Right kidney (tissue), 1 donor: ENCODE results near the gene COX7B.
"Not testable (repeated sequence)": the region's sequence is repeated elsewhere in the genome, so short reads cannot be mapped to it uniquely, and the experiment has no call there.

Source experiments
- DNase-seq: peaks from one replicate; pipeline ENCODE4 v3.0.0-alpha.2; 2016

The COX7B gene

GRCh38 chrX:77938083-77938680, 38.9 kb downstream of the COX7B start:
- no peak for DNase-seq

GRCh38 chrX:77945031-77945430, 45.8 kb downstream of the COX7B start:
- DNase-seq, result not testable (repeated sequence)

- DNase-seq, result no peak
These were observed 46.8 kb downstream of the COX7B start for GRCh38 chrX:77945910-77946545.

DNA sequence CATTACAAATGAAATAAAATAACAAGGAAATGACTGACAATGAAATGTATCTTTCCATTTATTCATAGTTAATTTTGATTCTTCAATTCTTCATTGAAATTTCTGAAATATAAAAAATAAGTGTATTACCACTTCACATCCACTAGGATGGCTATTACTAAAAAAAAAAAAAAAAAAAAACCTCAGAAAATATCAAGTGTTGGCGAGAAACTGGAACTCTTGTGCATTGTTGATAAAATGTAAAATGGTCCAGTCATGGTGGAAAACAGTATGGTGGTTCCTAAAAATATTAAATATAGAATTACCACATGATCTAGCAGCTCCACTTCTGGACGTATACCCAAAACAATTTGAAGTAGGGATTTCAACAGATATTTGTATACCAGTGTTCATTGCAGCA, 47.3 kb downstream of the COX7B start:
- DNase-seq, result no peak

DNA sequence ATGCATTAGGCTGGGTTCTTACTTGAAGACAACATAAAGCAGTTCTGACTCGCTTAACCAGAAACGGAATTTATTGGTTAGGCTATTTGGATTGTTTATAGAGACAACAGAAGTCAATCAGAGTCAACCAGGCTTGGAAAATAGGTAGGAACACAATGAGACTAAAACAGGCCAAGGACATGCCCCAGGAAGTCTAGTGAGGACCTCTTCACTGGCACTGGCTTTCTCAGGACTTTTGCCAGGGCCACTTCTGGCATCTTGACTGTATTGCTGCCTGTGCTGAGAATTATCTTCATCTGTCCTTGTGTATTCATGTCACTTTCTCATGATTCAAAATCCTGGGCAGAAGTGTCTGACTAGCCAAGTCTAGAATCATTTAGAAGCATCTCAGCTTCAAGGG, 50.6 kb downstream of the COX7B start:
- no peak for DNase-seq

DNA sequence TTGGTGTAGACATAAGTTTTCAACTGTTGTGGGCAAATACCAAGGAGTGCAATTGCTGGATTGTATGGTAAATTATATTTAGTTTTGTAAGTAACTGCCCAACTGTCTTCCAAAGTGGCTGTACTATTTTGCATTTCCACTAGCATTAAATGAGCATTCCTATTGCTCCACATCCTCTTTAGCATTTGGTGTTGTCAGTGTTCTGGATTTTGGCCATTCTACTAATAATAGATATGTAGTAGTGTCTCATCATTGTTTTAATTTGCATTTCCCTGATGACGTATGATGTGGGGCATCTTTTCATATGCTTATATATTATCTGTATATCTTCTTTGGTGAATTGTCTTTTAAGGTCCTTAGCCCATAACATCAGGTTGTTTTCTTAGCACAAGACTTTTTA, 52.9 kb downstream of the COX7B start:
- DNase-seq, result no peak

DNA sequence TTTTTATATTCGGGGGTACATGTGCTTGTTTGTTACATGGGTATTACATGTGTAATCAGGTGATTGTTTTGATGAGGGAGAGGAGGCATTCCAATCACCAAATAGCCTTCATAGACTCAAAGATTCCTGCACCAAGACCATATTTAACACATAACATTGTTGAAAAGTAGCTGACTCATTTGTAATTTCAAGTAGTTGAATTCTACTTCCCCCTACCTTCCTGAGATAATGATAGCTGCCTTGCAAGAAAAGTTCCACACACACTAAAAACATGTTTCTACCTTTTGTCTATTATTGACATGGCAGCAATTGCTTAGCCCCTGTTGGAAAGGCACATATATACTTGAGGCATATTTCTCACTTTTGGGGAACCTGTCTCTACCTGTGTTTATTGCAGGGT, 54.0 kb downstream of the COX7B start:
- DNase-seq, result no peak

DNA sequence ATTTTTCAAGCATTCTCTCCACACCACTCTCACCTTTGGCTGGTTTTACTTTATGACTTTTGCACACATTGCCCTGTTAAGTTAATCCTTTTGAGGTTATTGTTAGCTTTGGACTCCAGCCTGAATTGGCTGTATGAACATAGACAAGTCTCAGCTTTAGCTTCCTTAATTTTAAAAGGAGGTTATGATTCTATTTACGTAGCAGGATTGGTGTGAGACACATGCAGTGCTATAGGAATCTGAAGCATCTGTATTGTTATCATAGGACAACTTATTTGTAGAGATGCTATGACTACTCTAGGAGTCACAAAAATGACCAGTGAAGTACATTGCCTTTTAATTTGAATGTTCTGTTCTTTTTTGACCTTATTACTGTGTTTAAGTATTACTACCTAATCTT, 54.4 kb downstream of the COX7B start:
- DNase-seq, result no peak
